Cardiac muscle cell (in vitro differentiated cells and primary cell): ENCODE measurements around the gene SV2C. TPM values are rescaled to one million over a fixed set of nuclear protein-coding genes. Genes with fewer than 3 reads are reported as not detected.
"Not testable (repeated sequence)": the region's sequence is repeated elsewhere in the genome, so short reads cannot be mapped to it uniquely, and the experiment has no call there.

Experiments used
- DNase-seq, 2 donors: peaks; one replicate each; pipeline versions ENCODE4 v3.0.0 to v3.0.0-alpha.2; 2010 to 2017; ENCODE audit warnings: low read depth in 1 of 2, low spot score in 1 of 2
- H3K27ac ChIP-seq: fragments of 200-600 bp; sonication (generic); 2 replicates; pipeline ENCODE4 v1.5.1; 2016
- H3K27me3 ChIP-seq: fragments of 200-600 bp; sonication (generic); 2 replicates; pipeline ENCODE4 v1.6.0; 2016; ENCODE audit warnings: control low read depth
- H3K36me3 ChIP-seq: fragments of 200-600 bp; sonication (generic); 2 replicates; pipeline ENCODE4 v1.5.1; 2016; ENCODE audit warnings: control low read depth
- H3K4me1 ChIP-seq: fragments of 200-600 bp; sonication (generic); 2 replicates; pipeline ENCODE4 v1.8.1; 2017; ENCODE audit warnings: low read depth, mild to moderate bottlenecking, mixed run types
- H3K4me3 ChIP-seq: fragments of 200-600 bp; sonication (generic); 2 replicates; pipeline ENCODE4 v1.5.1; 2016; ENCODE audit warnings: mild to moderate bottlenecking
- H3K9me3 ChIP-seq: fragments of 200-600 bp; sonication (generic); 2 replicates; pipeline ENCODE4 v1.5.1; 2017; ENCODE audit warnings: low read depth, mild to moderate bottlenecking, control low read depth
- polyA plus RNA-seq: library from polyadenylated mRNA; unstranded; fragments of >200 nt; fragmentation: Nextera tagmentation; extraction: Ambion mirVana; gene quantifications from 2 replicates; pipeline ENCODE4 v1.2.1, GENCODE V29; 2016
- total RNA-seq: library from RNA; depleted of rRNA; stranded (reverse); fragments of >200 nt; gene quantifications from 2 replicates; pipeline ENCODE4 v1.2.3, GENCODE V29; 2016
- TF ChIP-seq, protein P1 (sequence below): IDR thresholded peaks from 2 replicates; pipeline ENCODE4 v1.5.1; 2012; ENCODE audit warnings: low read depth, mild to moderate bottlenecking, low read length

The SV2C gene
- total and polyA plus RNA-seq, 2 experiments from 2014 or later = 0.13 to 0.24 TPM

DNA sequence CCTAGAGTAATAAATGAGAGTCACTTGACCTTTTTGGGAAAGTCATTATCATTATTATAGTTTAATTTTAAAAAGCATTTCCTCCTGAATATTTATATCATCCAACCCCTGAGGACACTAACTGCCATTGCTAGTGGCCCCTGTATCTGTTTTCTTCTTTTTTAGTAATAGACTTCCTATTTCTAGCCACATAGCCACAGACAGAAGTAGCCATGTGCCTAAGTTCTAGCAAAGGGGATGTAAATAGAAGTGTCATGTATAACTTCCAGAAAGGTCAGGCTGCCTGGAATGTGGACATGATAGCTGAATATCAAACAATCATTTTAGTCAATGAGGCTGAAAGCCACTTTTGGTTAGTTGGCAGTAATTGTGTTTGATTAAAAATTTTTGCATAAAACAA lies 282.4 kb downstream of the SV2C start:
- Histone ChIP-seq H3K36me3 (no peaks in the 10 kb centered on the region), H3K9me3 (no peaks in the 10 kb centered on the region), H3K27ac (no peak overlapping the region), H3K4me1 (peaks cover 9% of the 10 kb centered on the region), H3K27me3 (no peaks in the 10 kb centered on the region), H3K4me3 (no peak overlapping the region)
- no peak for DNase-seq
- TF ChIP-seq, protein P1, sequence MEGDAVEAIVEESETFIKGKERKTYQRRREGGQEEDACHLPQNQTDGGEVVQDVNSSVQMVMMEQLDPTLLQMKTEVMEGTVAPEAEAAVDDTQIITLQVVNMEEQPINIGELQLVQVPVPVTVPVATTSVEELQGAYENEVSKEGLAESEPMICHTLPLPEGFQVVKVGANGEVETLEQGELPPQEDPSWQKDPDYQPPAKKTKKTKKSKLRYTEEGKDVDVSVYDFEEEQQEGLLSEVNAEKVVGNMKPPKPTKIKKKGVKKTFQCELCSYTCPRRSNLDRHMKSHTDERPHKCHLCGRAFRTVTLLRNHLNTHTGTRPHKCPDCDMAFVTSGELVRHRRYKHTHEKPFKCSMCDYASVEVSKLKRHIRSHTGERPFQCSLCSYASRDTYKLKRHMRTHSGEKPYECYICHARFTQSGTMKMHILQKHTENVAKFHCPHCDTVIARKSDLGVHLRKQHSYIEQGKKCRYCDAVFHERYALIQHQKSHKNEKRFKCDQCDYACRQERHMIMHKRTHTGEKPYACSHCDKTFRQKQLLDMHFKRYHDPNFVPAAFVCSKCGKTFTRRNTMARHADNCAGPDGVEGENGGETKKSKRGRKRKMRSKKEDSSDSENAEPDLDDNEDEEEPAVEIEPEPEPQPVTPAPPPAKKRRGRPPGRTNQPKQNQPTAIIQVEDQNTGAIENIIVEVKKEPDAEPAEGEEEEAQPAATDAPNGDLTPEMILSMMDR = no peak

DNA sequence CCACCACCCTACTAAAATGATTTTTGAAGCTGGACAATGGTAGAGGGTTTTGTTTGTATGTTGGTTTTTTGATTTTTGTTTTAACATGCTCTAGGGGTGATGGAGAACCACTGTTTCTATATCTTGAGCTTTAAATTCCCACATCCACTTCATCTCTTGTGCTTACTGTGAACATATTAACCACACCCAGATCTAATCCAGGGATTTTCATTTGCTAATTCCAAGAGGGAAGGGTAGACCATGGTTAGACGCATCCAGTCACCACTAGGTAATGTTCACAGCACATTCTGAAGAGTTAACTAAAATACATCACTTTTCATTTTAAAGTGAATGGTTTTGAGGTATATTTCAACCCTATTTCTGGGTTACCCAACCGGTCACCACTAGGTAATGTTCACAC lies 283.4 kb downstream of the SV2C start:
- no peaks in the 10 kb centered on the region for H3K9me3 ChIP-seq
- no peak overlapping the region for H3K4me3 ChIP-seq
- no peaks in the 10 kb centered on the region for H3K27me3 ChIP-seq
- H3K36me3 ChIP-seq = no peaks in the 10 kb centered on the region
- H3K27ac ChIP-seq = no peak overlapping the region
- H3K4me1 ChIP-seq = peaks cover 9% of the 10 kb centered on the region
- TF ChIP-seq, protein P1 = no peak
- no peak for DNase-seq

DNA sequence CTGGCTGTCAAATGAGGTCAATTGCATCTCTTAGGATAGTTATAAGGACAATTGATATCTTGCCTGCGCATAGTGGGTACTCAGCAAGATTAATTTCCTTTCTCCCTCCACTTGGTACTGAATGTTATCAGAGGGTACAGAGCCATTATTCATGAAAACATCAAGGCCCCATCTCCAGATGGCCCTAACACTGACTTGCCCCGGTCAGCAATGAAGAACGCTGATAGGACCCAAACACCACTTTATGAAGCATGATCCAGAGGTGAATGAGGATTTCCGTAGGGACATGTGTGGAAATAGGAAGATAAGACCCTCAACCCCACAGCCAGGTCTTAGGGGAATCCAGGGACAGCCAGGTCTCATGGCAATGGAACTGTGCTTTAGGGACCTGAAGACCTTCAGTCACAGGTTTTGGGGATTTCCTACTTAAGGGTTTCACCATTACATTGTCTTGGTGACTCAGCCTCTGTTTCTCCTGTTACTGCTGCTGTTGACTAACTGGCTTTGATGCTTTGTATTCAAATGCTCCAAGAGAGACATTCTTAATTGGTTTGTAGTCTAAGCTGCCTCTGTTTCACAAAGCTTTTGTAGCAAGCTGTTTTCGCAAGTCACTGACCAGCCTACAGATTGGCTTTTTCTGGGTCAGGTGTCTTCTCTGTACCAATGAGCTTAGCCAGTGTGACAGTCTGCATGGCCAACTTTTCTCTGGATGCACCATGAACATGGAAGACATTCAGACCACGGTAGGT lies 284.6 kb downstream of the SV2C start:
- TF ChIP-seq, protein P1 = no peak
- Histone ChIP-seq H3K27me3 (no peaks in the 10 kb centered on the region), H3K4me1 (peaks cover 13% of the 10 kb centered on the region), H3K4me3 (no peak overlapping the region), H3K9me3 (no peaks in the 10 kb centered on the region), H3K27ac (no peak overlapping the region), H3K36me3 (no peaks in the 10 kb centered on the region)
- DNase-seq = no peak

DNA sequence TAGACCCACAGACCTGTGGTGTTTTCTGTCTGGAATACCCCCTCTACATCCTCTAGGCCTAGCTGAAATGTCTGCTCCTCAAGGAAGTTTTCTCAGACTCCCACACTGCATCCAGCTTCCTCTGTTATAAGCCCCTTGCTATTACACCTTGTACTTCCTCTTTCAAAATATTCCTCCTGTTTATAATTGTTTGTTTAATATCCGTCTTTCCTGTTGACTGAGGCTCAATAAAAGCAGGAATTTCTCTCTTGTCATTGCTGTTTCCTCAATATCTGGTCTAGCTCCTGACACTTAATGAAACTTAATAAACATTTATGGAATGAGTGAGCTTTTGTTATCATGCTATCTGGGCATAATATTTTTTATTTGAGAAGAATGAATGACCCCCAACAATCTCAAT lies 285.8 kb downstream of the SV2C start:
- H3K27ac ChIP-seq = no peak overlapping the region
- no peak for DNase-seq
- H3K4me1 ChIP-seq = peaks cover 7% of the 10 kb centered on the region
- no peaks in the 10 kb centered on the region for H3K36me3 ChIP-seq
- H3K27me3 ChIP-seq = no peaks in the 10 kb centered on the region
- H3K9me3 ChIP-seq = no peaks in the 10 kb centered on the region
- TF ChIP-seq, protein P1 = no peak
- H3K4me3 ChIP-seq = no peak overlapping the region

DNA sequence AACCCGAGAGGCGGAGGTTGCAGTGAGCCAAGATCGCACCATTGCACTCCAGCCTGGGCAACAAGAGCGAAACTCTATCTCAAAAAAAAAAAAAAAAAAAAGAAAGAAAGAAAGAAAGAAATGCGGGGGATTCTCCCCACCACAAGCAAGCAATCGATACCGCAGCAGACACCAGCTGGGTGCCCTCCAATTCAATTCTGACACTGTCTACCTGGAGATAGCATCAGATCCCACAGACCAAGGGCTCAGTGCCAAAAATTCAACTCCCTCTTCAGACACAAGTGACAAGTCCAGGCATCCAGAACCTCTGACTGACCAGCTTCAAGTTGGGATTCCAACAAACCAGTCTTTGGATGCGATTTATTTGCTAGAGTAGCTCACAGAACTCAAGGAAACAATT lies 286.5 kb downstream of the SV2C start:
- not testable (repeated sequence) for H3K9me3 ChIP-seq, DNase-seq, H3K4me3 ChIP-seq, H3K36me3 ChIP-seq, H3K4me1 ChIP-seq, H3K27ac ChIP-seq, H3K27me3 ChIP-seq

DNA sequence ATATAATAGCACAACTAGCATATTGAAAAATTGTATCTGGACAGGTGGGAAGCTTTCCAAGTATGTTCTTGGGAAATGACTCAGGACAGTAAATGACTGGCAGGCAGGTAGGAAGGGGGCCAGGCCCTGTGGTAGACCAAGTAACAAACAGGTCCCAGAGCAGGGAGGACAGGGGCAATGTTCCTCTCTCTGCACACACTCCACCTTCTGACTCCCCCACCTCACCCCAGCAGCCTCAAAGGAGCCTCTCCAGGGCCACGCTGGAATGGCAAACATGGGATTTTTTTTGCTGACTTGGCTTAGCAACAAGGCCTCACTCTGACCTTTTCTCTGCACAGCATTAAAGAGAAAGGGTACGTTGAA lies 288.8 kb downstream of the SV2C start:
- Histone ChIP-seq H3K4me1 (peaks cover 4% of the 10 kb centered on the region), H3K36me3 (no peaks in the 10 kb centered on the region), H3K27ac (no peak overlapping the region), H3K9me3 (no peaks in the 10 kb centered on the region), H3K27me3 (no peaks in the 10 kb centered on the region), H3K4me3 (no peak overlapping the region)
- TF ChIP-seq, protein P1 = no peak
- DNase-seq = no peak
